ENCODE data around the gene UNC5B. TPM values are rescaled to one million over a fixed set of nuclear protein-coding genes. Genes with fewer than 3 reads are reported as not detected.

UNC5B gene
- total RNA-seq, 1 experiment from 2014 or later, result 80.5 TPM

DNA sequence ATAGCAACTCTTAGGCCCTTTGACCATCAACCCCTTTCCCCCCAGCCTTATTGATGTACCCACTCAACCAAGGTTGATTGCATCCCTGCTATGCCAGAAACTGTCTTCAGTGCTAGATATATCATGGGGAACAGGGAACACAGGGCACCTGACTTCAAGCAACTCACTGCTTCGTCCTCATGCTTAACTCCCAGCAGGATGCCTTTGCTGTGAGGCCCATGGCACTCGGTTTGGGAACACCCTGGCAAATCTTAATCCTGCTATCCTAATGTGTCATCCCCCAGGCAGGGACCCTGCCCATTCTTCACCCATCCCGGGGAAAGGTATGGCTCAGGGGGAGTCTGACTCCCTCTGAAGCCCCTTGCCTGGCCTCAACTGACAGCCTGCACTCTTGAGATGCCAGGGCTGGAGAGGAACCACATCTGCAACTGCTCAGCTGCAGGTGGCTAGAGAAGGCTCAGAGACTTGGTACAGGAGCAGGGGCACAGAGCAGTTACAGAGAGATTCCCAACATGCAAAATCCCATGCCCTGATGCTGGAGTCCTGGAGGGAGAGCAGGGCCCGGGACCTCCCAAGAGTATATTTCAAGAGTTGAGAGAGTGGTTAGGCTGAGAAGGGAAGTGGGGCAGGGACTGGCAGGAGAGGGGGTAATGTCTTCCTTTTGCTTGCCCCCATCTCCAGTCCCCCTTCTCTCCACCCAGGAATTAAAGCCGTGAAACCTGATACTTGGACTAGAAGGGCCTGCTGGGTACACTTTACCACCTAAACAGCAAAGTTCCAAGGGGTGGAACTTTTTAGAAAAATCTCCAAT is 2.4 kb upstream of the UNC5B start:
- Mint-ChIP-seq H3K36me3 (ENCODE audit: insufficient read depth, unreplicated experiment) (no peaks in the 10 kb centered on the region), H3K9me3 (ENCODE audit: unreplicated experiment) (no peaks in the 10 kb centered on the region), H3K27me3 (ENCODE audit: insufficient read depth, unreplicated experiment) (peaks cover 26% of the 10 kb centered on the region), H3K27ac (ENCODE audit: low read depth, unreplicated experiment) (no peak overlapping the region), H3K4me1 (ENCODE audit: insufficient read depth, unreplicated experiment) (peaks cover 10% of the 10 kb centered on the region), H3K4me3 (ENCODE audit: unreplicated experiment) (no peak overlapping the region)
- POLR2A ChIA-PET, result interaction anchor here (1.4 kb wide), 1 partner anchor 37 kb away, joined by 3 read pairs; no protein-coding TSS in a partner anchor
- TF ChIP-seq, protein P1, sequence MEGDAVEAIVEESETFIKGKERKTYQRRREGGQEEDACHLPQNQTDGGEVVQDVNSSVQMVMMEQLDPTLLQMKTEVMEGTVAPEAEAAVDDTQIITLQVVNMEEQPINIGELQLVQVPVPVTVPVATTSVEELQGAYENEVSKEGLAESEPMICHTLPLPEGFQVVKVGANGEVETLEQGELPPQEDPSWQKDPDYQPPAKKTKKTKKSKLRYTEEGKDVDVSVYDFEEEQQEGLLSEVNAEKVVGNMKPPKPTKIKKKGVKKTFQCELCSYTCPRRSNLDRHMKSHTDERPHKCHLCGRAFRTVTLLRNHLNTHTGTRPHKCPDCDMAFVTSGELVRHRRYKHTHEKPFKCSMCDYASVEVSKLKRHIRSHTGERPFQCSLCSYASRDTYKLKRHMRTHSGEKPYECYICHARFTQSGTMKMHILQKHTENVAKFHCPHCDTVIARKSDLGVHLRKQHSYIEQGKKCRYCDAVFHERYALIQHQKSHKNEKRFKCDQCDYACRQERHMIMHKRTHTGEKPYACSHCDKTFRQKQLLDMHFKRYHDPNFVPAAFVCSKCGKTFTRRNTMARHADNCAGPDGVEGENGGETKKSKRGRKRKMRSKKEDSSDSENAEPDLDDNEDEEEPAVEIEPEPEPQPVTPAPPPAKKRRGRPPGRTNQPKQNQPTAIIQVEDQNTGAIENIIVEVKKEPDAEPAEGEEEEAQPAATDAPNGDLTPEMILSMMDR (IDR thresholded peaks at IDR 0.05; ENCODE audit: unreplicated experiment), result no peak
- intact Hi-C loops (cut with micrococcal nuclease), result loop anchor here (1.0 to 5.0 kb wide), 5 partner anchors 75 to 658 kb away; partner anchors contain the start of gene SGPL1
- DNase-seq (ENCODE audit: unreplicated experiment), result no peak
- CTCF ChIA-PET, result interaction anchor here (0.5 to 4.5 kb wide), 8 partner anchors 61 to 1885 kb away, joined by 3 to 44 read pairs (median 4); no protein-coding TSS in a partner anchor
- no TSS peak for BruUV-seq (replicated peaks)

DNA sequence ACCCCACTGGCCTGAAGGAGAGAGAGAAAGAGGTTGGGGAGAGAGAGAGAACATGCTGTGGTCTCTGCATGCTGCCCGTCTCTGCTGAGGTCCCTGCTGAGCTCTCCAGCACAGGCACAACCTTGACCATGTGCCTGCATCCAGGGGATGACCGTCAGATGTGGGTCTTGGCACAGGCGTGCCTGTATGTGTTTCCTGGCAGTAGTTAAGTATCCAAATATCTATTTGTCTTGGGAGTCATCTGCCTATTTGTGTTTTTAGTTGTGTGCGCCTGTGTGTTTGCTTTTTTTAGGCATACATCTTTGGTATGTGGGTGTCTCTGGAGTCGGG is 1.9 kb upstream of the UNC5B start:
- intact Hi-C loops (cut with micrococcal nuclease), result loop anchor here (5.0 kb wide), 2 partner anchors 393 to 658 kb away; partner anchors contain the start of gene SGPL1
- Mint-ChIP-seq H3K36me3 (ENCODE audit: insufficient read depth, unreplicated experiment) (no peaks in the 10 kb centered on the region), H3K9me3 (ENCODE audit: unreplicated experiment) (no peaks in the 10 kb centered on the region), H3K4me3 (ENCODE audit: unreplicated experiment) (no peak overlapping the region), H3K4me1 (ENCODE audit: insufficient read depth, unreplicated experiment) (peaks cover 11% of the 10 kb centered on the region), H3K27ac (ENCODE audit: low read depth, unreplicated experiment) (no peak overlapping the region), H3K27me3 (ENCODE audit: insufficient read depth, unreplicated experiment) (peaks cover 26% of the 10 kb centered on the region)
- BruUV-seq (replicated peaks), result no TSS peak
- no peak for DNase-seq (ENCODE audit: unreplicated experiment)
- ChIA-PET POLR2A (interaction anchor here (1.4 kb wide), 1 partner anchor 36 kb away, joined by 3 read pairs; no protein-coding TSS in a partner anchor), CTCF (interaction anchor here (0.6 to 4.5 kb wide), 4 partner anchors 64 to 320 kb away, joined by 3 to 44 read pairs (median 4); no protein-coding TSS in a partner anchor)
- TF ChIP-seq, protein P1 (IDR thresholded peaks at IDR 0.05; ENCODE audit: unreplicated experiment), result no peak

DNA sequence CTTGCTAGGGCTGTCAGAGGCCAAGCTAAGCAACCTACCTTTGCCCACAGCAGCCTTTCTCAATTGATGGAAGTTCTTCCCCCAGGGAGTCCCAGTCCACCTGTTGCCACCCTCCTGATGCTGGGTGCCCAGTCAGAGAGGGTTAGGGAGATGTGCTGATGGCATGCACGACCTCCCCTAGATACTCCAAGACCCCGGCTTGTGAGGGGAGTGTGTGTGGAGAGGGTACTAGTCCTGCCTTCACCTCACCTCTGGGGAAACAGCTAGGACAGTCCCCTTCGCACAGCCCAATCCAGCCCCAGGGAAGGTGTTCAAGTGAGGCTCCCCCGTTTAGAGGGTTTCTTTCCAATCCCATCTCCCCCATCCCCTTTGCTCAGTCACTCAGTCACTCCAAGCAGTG is 1.3 kb upstream of the UNC5B start:
- CTCF ChIA-PET, result interaction anchor here (0.6 to 4.5 kb wide), 5 partner anchors 60 to 321 kb away, joined by 3 to 44 read pairs (median 4); no protein-coding TSS in a partner anchor
- Mint-ChIP-seq H3K4me3 (ENCODE audit: unreplicated experiment) (no peak overlapping the region), H3K4me1 (ENCODE audit: insufficient read depth, unreplicated experiment) (peaks cover 16% of the 10 kb centered on the region), H3K9me3 (ENCODE audit: unreplicated experiment) (no peaks in the 10 kb centered on the region), H3K27ac (ENCODE audit: low read depth, unreplicated experiment) (no peak overlapping the region), H3K27me3 (ENCODE audit: insufficient read depth, unreplicated experiment) (peaks cover 26% of the 10 kb centered on the region), H3K36me3 (ENCODE audit: insufficient read depth, unreplicated experiment) (peaks cover 5% of the 10 kb centered on the region)
- intact Hi-C loops (cut with micrococcal nuclease), result loop anchor here (5.0 kb wide), 2 partner anchors 394 to 659 kb away; partner anchors contain the start of gene SGPL1
- TF ChIP-seq, protein P1 (IDR thresholded peaks at IDR 0.05; ENCODE audit: unreplicated experiment), result no peak
- BruUV-seq (replicated peaks), result no TSS peak
- POLR2A ChIA-PET, result interaction anchor here (1.3 to 1.4 kb wide), 2 partner anchors 36 to 309 kb away, joined by 3 to 6 read pairs; no protein-coding TSS in a partner anchor
- DNase-seq (ENCODE audit: unreplicated experiment), result no peak

DNA sequence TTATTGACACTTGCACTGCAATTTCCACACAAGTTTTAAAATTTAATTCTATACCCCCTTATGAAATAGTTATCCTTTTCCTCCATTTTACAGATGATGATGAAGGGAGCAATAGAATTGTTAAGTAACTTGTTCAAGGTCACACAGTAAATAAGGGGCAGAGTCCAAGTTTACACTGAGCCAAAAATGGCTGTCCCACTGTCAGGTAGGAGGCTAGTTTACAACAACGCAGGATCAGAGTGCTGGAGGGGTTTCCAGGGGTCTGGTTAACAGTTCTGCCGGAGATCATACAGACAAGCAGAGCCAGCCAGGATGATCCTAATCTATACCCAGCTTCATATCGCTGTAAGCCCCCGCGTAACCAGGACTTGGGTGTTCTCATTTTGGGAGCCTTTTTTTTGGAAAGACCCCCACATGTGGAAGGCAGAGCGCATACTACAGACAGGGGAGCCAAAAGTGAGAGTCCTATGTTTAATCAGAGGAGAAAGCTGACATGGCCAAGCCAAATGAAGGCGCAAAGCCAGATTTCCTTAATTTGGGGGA is 524 bp upstream of the UNC5B start:
- intact Hi-C loops (cut with micrococcal nuclease), result loop anchor here (5.0 kb wide), 2 partner anchors 395 to 660 kb away; partner anchors contain the start of gene SGPL1
- BruUV-seq (replicated peaks), result no TSS peak
- POLR2A ChIA-PET, result interaction anchor here (0.6 to 9.3 kb wide), 9 partner anchors 22 to 310 kb away, joined by 3 to 146 read pairs (median 6); no protein-coding TSS in a partner anchor

More for the DNA sequence above, 524 bp upstream of the UNC5B start:
- peaks cover 5% of the 10 kb centered on the region for H3K36me3 Mint-ChIP-seq (ENCODE audit: insufficient read depth, unreplicated experiment)
- no peak for DNase-seq (ENCODE audit: unreplicated experiment)
- H3K4me3 Mint-ChIP-seq (ENCODE audit: unreplicated experiment), result peak overlapping the region; percentile 64
- CTCF ChIA-PET, result interaction anchor here (0.6 to 4.5 kb wide), 10 partner anchors 11 to 286 kb away, joined by 3 to 44 read pairs (median 3); no protein-coding TSS in a partner anchor
- H3K27me3 Mint-ChIP-seq (ENCODE audit: insufficient read depth, unreplicated experiment), result peaks cover 26% of the 10 kb centered on the region
- no peak overlapping the region for H3K27ac Mint-ChIP-seq (ENCODE audit: low read depth, unreplicated experiment)
- peaks cover 20% of the 10 kb centered on the region for H3K4me1 Mint-ChIP-seq (ENCODE audit: insufficient read depth, unreplicated experiment)
- TF ChIP-seq, protein P1 (IDR thresholded peaks at IDR 0.05; ENCODE audit: unreplicated experiment), result no peak
- H3K9me3 Mint-ChIP-seq (ENCODE audit: unreplicated experiment), result no peaks in the 10 kb centered on the region

Measured in MCF 10A (cell line).